Ovary (tissue), 3 donors: Measurements from ENCODE around the gene KRTAP5-2.

Source experiments
- CTCF ChIP-seq, 3 donors: fragments of 450-650 bp in 2 of 3; fragments of 200-600 bp in 1 of 3; IDR thresholded peaks; one replicate each; pipeline versions ENCODE4 v1.5.1 to v1.8.0; 2016 to 2022; ENCODE audit warnings: antibody characterized with exemption in 3 of 3, mild to moderate bottlenecking in 1 of 3
- EP300 ChIP-seq: sonication (generic); formaldehyde crosslinking; IDR thresholded peaks from one replicate; pipeline ENCODE4 v1.6.1; 2017; ENCODE audit warnings: antibody characterized with exemption
- POLR2A ChIP-seq: fragments of 450-650 bp; IDR thresholded peaks from one replicate; pipeline ENCODE4 v1.6.1; 2017; ENCODE audit warnings: antibody characterized with exemption, mild to moderate bottlenecking, moderate library complexity
- donor health status: DM: no; HTN: no; CAD: no.

- TF ChIP-seq POLR2A (no peak), EP300 (no peak), CTCF (IDR thresholded peaks at IDR 0.05) (no peak)
Measured at GRCh38 chr11:1570001-1570453, 28.1 kb downstream of the KRTAP5-2 start.
